DMS53 treated with DMSO at 0.1 percent for 48 hours (cell line): ENCODE data around the gene VAV3.

Source experiments
- DNase-seq: peaks from one replicate; lab custom pipeline; 2025; ENCODE audit not compliant: unreplicated experiment; lab: John Stamatoyannopoulos, UW

Gene VAV3

DNA sequence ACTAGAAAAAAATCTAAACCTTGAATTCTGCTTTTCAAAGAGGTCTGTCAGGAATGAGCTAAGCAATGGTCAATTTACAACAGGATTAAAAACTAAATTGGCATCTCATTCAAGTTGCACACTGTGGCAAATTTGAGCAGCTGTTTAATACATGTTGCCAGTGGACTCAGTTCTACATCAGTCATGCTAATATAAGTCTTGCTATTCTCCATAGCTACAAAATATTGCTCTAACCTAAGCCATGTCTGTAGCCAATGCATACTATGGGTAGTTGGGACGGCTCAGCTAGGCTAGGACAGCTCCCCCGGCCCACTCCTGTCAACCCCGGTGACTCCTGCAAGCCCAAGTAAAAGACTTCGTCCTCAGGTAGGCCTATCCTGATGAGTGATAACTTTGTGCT lies 10.9 kb upstream of the VAV3 start:
- no peak for DNase-seq

DNA sequence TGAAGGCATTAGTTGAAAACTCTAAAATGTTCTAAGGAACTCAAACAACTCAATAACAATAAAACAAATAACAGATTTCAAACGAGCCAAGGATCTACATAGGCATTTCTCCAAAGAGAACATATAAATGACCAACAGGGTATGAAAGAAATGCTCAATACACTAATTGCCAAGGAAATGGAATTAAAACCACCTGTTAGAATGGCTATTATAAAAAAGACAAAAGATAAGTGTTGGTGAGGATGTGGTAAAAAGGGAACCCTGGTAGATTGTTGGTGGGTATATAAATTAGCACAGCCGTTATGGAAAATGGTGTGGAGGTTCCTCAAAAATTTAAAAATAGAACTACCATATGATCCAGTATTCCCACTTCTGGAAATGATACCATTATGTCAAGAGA lies 9.1 kb upstream of the VAV3 start:
- no peak for DNase-seq

DNA sequence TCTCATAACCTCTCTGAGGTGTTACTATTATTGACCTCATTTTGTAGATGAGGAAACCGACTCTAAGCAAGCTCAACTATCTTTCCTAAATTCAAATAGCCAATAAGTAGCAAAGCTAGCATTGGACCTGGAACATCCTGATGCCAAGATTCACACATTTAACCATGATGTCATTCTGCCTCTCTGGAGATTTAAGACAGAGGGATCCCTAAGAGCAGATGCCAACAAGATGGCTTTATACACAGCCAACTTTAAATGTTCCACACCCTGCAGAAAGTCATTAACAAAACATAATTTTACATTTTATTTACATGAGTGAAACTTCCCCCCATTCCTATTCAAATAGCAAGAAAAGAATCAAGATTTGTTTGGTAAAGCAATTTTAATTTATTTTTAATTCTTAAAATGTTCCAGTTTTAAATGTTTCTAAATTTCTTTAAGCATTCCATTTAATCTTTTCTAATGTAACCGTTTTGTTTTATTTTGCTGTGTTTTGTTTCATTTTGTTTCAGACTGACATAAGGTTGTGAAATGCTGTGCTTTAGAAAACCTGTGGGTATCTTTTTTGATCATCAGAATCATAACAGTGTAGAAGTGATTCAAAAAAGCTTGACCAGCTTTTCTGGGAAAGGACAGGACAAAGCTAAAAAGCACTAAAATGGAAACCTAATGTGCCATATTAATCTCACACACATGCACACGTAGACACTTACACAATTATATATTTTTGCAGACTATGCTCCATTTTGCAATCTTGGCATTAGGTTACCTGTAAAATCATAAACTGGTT lies 7.6 kb upstream of the VAV3 start:
- no peak for DNase-seq

DNA sequence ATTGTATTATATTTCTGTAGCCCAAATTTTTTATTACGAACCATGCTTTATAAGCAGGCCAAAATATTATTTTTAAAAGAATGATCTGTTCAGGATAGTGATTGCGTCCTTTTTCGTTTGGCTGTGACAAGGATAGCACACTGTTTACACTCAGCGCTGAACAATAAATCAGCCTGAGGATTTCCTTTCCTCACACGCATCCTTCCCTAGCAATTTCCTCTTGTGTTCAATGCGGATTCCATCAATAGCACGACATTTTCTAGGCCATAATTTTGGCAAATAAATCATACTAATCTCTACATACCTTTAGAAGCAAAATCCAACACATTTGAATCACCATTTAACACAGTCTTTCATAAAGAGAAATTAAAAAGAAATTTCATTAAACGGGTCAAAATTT lies 1.6 kb upstream of the VAV3 start:
- no peak for DNase-seq

DNA sequence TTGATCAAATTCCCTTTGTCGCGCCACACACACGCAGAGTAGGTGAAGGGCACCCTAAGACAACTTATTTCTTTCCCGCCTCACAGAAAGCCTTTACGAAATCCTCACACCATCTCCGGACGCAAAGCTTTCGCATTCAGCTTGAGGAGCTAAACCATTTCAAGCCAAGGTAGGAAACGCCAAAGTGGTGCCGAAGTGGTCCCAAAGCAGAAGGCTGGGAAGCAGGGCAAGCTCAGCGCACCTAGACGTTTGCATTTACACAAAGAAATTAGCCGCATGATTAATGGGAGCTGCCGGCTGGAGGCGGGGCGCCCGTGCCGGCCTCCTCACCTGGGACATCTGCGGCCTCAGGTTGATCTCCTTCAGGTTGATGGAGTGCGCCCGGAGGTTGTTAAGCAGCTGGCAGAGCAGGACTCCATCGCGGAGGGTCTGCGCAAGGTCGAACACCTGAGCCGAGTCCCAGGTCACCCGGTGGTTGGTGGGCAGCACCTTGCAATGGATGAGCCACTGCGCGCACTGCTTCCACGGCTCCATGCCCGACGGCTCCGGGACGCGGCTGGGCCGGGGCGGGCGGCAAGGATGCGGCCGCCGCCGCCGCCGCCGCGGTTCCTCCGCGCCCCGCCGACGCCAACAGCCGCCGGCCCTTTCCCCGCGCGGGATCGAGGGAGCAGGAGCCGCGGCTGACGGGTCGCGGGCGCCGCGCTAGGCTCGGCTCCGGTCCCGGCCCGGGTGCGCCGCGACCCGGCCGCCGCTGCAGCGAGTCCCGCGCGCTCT lies 457 bp downstream of the VAV3 start:
- DNase-seq, result no peak

DNA sequence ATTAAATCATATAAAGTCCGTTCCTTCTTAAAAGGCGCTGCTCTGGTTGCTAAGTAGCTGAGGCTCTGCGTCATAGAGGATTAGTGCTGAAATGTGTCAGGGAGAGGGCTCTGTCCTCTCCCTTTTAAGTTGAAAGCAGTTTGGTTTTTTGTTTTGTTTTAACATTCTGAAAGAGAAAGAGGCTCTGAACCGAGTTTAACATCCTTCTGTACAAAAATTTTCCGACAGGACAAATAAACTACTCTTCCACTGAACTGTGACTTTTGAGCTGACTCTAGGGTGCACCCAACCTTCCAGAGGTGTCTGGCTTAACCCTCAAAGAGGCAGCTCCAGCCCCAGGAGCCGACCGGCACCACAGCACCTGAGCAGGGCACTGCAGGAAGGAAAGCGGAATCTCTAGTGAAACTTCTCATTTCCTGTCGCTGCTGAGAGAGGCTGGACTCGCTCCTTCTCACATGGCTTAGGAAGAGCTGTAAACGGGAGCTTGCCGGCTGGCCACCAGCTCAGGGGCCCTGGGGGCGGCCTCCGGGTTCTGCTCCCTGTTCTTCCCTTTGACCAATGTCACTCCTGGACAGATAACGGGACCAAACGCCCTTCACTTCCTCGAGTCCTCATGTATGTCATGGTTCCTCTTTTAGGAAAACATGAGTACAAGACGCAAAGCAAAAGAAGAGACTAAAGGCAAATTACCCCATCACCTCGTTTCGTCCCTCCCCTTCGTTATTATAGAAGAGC lies 1.2 kb downstream of the VAV3 start:
- no peak for DNase-seq

DNA sequence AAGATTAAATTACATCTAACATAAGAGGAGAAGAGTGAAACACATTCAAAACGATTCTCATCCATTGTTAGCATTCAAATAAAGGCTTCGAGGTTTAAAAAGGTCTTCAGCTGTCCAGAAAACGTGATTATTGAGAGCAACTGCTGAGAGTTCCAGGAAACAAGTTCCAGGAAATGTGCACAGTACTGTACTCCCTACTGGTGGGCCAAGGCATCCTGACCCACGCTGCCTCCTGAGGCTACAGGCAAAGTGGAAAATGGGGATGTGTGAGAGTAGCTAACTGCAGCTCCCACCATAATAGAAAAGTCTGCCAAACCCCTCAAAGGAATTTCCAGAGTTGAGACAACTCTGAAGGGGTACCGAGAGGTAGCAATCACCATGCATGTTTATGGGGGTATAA lies 2.0 kb downstream of the VAV3 start:
- no peak for DNase-seq

DNA sequence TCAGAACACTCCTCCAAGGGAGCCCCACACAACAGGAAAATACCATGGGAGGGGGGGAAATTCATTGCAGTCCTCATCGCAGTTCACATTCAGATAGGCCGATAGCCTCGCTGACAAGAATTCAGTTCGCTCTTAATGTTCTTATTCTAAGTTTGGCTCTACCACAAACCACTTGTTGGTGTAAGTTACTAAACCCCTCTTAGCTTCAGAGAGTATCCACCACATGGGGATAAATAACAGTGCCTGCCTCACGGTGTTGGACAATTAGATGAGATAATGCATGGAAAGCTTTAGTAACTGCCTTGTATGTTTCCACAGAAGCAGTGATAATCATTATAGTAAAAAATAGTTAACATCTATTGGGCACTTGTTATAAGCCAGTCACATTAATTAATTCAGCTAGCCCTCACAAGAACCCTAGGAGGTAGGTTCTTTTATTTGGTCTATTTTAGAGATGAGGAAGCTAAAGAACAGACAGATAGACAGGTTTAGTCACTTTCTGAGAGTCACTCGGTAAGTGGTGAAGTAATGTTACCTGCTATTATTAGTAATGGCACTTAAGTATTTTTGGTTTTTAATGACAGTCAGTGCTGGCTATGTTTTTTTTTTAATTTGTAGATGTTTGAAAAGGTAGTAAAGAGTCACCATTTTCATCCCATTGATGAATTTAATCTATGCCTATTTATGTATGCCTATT lies 10.1 kb downstream of the VAV3 start:
- no peak for DNase-seq

DNA sequence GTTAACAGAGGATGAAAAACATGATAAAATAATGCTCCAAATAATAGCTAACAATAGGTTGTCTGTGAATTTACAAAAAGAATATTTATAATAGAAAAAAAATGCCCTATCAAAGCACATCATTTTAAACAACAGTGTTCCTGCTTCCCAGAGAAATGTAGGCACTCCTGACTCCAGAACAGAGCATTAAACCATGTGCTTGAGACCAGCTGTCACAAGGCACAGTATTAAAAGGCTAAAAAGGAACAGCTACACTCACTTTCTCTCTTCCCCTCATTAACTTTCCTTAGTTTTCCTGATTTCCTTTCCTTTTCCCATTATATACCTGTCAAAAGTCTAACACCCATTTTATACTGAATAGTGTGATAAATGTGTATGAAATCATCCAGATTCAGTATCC lies 10.9 kb downstream of the VAV3 start:
- DNase-seq, result no peak

DNA sequence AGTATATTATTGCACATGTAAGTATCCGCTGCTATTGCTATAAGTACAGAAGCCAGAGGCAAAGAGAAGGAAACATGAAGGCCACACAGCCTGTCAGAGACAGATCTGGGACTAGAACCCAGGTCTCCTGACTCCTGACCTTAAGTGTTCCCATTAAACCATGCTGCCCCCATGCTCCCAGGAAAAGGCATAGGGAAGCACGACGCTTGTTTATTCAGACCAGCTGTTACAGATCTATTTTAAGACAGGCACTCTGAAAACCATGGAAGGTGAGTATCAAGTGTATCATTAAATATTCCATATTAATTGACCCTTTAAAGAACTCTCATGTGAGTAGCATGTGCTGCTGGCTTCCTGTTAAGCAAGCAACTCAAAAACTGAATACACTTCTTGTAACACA lies 11.4 kb downstream of the VAV3 start:
- no peak for DNase-seq

DNA sequence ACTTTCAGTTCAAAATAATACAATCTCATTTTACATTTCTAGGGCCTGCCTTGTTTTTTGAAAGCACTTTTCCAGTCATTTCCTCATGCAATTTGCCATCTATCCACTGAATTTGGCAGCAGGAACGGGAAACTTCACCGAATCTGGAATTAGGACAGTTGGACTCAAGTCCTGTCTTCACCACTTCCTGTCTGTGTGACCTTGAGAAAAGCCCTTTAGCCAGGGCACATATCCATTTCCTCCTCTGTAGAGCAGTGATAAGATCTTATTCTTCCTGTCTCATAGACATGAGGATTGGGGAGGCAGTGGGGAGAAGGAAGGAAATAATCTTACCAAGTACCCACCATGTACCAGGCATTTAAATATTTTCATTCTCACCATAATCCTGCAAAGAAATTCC lies 12.0 kb downstream of the VAV3 start:
- DNase-seq, result no peak

DNA sequence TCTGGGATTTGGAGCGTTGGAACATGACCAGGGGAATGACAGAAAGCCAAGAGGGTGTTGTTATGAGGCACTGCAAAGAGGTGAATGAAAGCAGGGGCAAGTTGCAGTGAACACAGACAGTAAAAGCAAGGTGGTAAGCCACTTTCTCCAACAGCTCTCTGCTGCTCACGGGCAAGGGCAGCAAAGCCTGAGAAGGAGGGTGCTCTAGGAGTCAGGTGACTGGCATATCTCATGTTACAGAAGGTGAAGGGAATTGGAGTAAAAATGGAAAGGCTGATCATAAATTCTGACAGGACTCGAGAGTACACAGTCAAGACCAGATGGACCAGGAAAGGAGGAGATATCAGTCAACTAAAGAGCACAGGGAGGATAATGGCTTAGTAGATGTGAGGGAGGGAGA lies 14.5 kb downstream of the VAV3 start:
- DNase-seq, result no peak

DNA sequence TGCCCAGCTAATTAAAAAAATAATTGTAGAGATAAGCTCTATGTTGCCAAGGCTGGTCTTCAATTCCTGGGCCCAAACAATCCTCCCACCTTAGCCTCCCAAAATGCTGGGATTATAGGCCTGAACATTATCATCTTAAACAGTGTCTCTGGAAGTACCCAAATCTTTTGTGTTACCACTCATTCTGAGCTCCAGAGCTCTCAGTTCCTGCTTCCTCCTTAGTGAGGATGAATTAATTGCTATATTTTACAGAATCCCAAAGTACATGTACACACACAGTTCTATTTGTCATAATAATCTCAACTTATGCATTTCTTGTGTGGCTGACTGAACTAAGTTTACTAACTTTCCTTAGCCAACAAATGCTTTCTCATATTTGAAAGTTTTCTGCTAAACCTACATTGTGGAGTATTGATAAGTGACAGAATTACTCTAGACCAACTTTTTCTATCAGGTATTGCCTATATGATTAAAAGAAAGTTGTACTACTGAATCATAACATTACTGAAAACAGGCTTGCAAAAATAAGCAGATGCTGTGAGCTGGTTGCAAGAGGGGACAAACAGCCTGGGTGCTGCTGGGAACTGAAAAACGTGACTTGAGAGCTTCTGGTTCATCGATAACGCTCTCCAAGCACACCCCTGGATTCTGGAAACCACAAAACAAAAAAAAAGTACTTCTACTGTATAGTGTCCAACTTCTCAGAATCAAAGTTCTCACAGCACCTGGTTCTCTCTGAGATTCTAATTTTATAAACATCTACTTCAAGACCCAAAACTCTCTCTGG lies 15.3 kb downstream of the VAV3 start:
- DNase-seq, result no peak

DNA sequence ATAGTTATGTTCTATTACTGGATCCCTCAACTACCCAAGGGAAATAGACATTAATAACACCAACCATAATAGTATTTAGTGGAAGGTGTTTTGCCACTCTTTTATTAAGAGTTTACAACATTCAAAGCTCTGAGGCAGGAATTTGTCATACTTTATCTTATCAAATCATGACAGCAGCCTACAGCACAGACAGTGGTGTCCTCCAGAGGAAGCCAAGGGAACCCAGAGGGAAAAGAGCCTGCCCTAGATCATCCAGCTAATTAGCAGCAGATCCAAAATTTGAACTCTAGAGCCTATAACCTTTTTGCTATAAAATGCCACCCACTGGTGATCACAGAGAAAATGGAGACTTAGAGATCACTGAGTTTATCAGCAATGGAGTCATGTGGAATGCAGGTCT lies 18.2 kb downstream of the VAV3 start:
- DNase-seq, result no peak

DNA sequence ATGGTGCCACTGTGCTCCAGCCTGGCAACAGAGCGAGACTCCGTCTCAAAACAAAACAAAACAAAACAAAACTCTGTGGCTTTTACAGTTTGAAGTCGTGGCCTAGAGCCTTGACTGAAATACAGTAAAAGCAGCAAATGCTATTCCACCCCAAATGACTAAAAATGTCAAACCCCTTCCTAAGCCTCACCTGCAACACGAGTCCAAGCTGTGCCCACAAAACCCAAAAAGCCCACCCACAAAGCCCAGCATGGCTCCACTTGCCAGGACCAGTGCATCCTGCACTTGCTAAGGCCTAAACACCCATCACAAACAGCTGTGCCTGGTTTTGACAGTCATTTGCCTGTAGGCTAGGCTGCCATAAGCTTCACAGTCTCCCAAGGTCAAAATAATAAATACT lies 21.3 kb downstream of the VAV3 start:
- no peak for DNase-seq

DNA sequence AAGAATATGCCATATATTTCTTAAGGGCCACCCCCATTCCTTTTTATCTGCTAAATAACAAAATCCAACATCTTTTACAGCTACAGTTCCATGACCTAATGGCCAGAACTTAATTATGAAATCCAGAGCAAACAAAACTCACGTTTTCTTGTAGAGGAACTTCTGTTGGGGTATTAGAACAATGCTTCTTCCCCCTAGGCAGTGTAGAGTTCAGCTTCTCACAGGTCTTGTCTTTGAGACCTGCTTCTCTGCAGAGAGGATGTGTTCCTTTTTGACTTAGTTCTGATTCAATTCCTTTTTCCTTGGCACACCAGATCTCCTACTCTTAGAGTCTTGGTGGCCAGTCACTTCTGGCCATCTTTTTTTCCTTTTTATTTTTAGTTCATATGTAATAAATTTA lies 22.2 kb downstream of the VAV3 start:
- DNase-seq, result no peak

DNA sequence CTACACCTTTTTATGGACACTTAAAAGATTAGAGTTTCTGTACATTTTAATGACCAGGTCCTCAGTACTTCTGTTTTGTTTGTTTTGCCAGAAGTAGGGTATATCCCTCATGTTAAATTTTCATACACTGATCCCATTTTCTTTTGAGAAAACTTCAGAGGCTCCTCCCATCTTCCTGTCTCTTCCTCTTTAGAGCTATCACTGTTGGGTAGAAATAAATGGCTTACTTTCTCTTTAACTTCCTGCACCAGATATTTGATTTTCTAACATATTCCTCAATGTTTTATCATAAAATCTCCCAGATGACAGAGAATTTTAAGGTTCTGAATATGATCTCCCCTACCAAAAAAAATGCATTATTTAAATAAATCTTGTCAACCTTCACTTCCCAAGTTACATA lies 23.4 kb downstream of the VAV3 start:
- no peak for DNase-seq

DNA sequence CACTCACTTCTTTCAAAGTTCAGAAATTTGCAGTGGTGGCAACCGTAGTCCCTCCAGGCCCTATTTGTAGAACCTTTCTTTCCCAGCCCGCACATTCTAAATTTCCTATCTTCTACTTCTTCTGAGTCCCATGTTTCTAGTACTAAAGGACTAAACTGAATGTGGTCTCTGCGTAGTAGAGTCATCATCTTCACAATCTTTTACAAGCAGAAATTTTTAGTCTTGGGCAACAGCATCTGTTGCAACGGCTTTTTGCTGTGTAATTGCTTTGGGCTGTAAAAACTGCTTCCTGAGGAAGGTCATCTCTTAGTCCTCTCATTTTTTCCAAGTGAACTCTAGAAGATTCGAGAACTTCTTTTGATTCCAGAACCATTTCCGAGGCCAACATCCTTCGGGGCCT lies 23.9 kb downstream of the VAV3 start:
- DNase-seq, result no peak

DNA sequence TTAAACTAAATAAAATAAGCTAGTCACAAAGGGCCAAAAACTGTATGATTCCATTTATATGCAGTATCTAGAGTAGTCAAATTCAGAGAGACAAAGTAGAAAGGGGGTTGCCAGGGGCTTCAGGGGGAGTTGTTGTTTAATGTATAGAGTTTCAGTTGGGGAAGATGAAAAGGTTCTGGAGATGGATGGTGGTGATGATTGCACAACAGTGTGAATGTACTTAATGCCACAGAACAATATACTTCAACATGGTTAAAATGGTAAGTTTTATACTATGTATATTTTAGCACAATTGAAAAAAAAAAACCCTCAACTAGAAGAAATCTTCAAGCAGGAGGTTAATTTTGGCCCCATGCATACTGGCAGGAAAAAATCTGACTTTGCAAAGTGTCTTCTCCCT lies 24.3 kb downstream of the VAV3 start:
- no peak for DNase-seq

DNA sequence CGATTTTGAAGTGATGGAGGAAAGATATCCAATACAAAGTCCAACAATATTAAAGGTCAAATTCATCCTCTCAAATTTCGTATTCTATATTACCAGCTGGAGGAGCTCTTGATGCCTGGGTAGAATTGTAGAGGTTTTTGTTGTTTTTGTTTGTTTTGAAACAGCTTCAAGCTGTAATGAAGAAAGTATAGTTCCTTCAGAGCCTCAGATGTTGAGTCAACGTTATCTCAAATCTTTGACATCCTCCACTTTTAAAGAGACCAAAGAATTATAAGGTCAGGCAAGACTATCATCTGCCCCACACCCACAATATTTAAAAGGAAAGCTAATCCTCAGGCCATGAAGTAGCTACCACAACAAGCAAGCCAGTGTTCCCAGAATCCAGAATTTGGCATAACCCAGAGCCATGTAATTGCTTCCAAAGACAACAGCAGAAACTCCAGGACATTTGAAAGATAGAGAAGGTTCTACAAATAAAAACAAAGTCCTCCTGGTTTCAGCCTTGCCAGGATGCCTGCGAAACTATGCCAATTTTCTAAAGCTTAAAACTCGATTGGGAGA lies 24.9 kb downstream of the VAV3 start:
- DNase-seq, result no peak
